Cardiac muscle cell (in vitro differentiated cells and primary cell): ENCODE results near the gene MAGI3. TPM values are rescaled to one million over a fixed set of nuclear protein-coding genes. Genes with fewer than 3 reads are reported as not detected.

ENCODE experiments used
- DNase-seq, 2 donors: peaks; one replicate each; pipeline versions ENCODE4 v3.0.0 to v3.0.0-alpha.2; 2010 to 2017; ENCODE audit warnings: low read depth in 1 of 2, low spot score in 1 of 2
- H3K27ac ChIP-seq: fragments of 200-600 bp; sonication (generic); 2 replicates; pipeline ENCODE4 v1.5.1; 2016
- H3K27me3 ChIP-seq: fragments of 200-600 bp; sonication (generic); 2 replicates; pipeline ENCODE4 v1.6.0; 2016; ENCODE audit warnings: control low read depth
- H3K36me3 ChIP-seq: fragments of 200-600 bp; sonication (generic); 2 replicates; pipeline ENCODE4 v1.5.1; 2016; ENCODE audit warnings: control low read depth
- H3K4me1 ChIP-seq: fragments of 200-600 bp; sonication (generic); 2 replicates; pipeline ENCODE4 v1.8.1; 2017; ENCODE audit warnings: low read depth, mild to moderate bottlenecking, mixed run types
- H3K4me3 ChIP-seq: fragments of 200-600 bp; sonication (generic); 2 replicates; pipeline ENCODE4 v1.5.1; 2016; ENCODE audit warnings: mild to moderate bottlenecking
- H3K9me3 ChIP-seq: fragments of 200-600 bp; sonication (generic); 2 replicates; pipeline ENCODE4 v1.5.1; 2017; ENCODE audit warnings: low read depth, mild to moderate bottlenecking, control low read depth
- CTCF ChIP-seq: IDR thresholded peaks from 2 replicates; pipeline ENCODE4 v1.5.1; 2012; ENCODE audit warnings: low read depth, mild to moderate bottlenecking, low read length
- polyA plus RNA-seq: library from polyadenylated mRNA; unstranded; fragments of >200 nt; fragmentation: Nextera tagmentation; extraction: Ambion mirVana; gene quantifications from 2 replicates; pipeline ENCODE4 v1.2.1, GENCODE V29; 2016
- total RNA-seq: library from RNA; depleted of rRNA; stranded (reverse); fragments of >200 nt; gene quantifications from 2 replicates; pipeline ENCODE4 v1.2.3, GENCODE V29; 2016

MAGI3 gene
- total and polyA plus RNA-seq, 2 experiments from 2014 or later: 7.3 to 20.6 TPM

DNA sequence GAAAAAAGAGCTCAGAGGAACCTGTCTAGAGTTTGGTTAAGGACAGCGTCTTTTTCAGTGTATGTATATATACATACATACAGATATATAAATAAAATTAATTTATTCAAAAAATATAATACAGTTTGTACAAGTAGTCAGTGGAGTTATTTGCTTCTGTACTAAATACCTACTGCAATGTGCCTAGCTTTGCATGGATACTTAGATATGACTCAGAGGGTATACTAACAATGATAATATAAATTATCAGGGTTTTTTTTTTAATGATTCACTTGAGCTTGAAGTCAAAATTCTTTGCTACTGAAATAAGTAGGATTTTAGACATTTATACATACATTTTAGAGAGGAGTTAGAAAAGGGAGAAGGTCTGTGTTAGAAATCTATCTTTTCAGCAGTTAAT is 251.1 kb downstream of the MAGI3 start:
- no peak overlapping the region for H3K4me3 ChIP-seq
- no peak for TF ChIP-seq CTCF
- DNase-seq: no peak
- no peaks in the 10 kb centered on the region for H3K36me3 ChIP-seq
- H3K27ac ChIP-seq: no peak overlapping the region
- H3K4me1 ChIP-seq: no peaks in the 10 kb centered on the region
- no peaks in the 10 kb centered on the region for H3K27me3 ChIP-seq
- H3K9me3 ChIP-seq: no peaks in the 10 kb centered on the region

- Histone ChIP-seq H3K27me3 (no peaks in the 10 kb centered on the region), H3K4me1 (no peaks in the 10 kb centered on the region), H3K27ac (no peak overlapping the region), H3K9me3 (no peaks in the 10 kb centered on the region), H3K36me3 (peaks cover 4% of the 10 kb centered on the region), H3K4me3 (no peak overlapping the region)
- TF ChIP-seq CTCF: no peak
- no peak for DNase-seq
Measured at GRCh38 chr1:113647164-113647563, 256.8 kb downstream of the MAGI3 start.

GRCh38 chr1:113648478-113648877 is 258.2 kb downstream of the MAGI3 start:
- peaks cover 4% of the 10 kb centered on the region for H3K36me3 ChIP-seq
- no peak overlapping the region for H3K4me3 ChIP-seq
- H3K27ac ChIP-seq: no peak overlapping the region
- H3K9me3 ChIP-seq: no peaks in the 10 kb centered on the region
- DNase-seq: no peak
- no peak for TF ChIP-seq CTCF
- H3K27me3 ChIP-seq: no peaks in the 10 kb centered on the region
- no peaks in the 10 kb centered on the region for H3K4me1 ChIP-seq

DNA sequence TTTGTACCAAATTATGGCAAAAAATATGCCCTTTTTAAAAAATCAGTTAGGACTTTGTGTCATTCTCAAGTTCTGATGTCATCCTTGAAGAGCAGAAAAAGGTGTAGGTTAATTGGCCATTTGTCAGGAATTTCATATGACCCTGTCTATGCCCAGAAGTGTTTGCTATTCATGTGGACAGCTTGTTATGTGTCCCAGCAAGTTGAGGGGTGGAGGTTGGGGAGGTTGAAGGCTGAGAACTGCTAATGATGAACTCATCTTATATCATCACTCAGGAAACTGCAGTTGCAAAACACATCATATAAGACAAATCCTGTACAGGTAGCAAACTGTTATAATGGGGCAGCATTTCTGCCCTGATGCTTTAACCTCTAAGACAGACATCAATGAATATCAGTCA is 262.5 kb downstream of the MAGI3 start:
- no peak for DNase-seq

DNA sequence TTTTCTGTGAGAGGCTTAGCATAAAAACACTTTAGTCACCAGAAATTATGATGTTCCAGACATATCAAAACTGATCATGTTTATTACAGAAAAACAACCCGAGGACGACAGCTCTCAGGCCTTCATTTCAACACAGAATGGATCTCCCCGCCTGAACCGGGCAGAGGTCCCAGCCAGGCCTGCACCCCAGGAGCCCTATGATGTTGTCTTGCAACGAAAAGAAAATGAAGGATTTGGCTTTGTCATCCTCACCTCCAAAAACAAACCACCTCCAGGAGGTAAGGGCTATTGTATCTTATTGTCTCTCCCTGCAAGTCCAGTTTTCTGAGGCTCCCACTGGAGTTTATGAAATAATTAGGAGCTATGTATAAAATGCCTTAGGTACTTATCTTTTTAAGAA is 263.4 kb downstream of the MAGI3 start:
- TF ChIP-seq CTCF: no peak
- DNase-seq: no peak
- H3K27me3 ChIP-seq: no peaks in the 10 kb centered on the region
- no peak overlapping the region for H3K27ac ChIP-seq
- H3K36me3 ChIP-seq: peaks cover 3% of the 10 kb centered on the region
- H3K4me3 ChIP-seq: no peak overlapping the region
- H3K4me1 ChIP-seq: peaks cover 20% of the 10 kb centered on the region
- no peaks in the 10 kb centered on the region for H3K9me3 ChIP-seq

More for the DNA sequence above, 262.5 kb downstream of the MAGI3 start:
- no peak overlapping the region for H3K27ac ChIP-seq
- no peak for TF ChIP-seq CTCF
- H3K27me3 ChIP-seq: no peaks in the 10 kb centered on the region
- peaks cover 4% of the 10 kb centered on the region for H3K36me3 ChIP-seq
- no peak overlapping the region for H3K4me3 ChIP-seq
- no peaks in the 10 kb centered on the region for H3K9me3 ChIP-seq
- H3K4me1 ChIP-seq: peaks cover 10% of the 10 kb centered on the region

DNA sequence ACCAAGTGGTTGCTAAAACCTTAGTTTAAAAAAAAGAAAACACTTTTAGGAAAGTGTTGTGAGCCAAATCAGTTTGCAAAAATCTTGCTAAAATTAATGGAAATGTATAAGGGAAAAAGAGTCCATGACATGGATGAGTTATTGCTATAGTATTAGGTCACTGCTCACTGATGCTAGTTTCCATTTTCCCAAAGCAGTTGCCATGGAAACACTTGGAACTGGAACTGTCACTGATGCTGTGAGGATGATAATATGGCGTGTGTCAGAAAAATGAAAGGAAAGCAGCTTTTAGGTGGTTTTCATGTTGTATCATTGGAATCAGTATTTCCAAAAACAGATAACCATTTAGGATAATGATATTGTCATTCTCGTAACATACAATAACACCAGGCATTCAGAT is 264.6 kb downstream of the MAGI3 start:
- Histone ChIP-seq H3K36me3 (no peaks in the 10 kb centered on the region), H3K9me3 (no peaks in the 10 kb centered on the region), H3K4me1 (peaks cover 22% of the 10 kb centered on the region), H3K27me3 (no peaks in the 10 kb centered on the region), H3K4me3 (no peak overlapping the region), H3K27ac (no peak overlapping the region)
- TF ChIP-seq CTCF: no peak
- no peak for DNase-seq
